NB4 (cell line): Measurements from ENCODE around the gene AFF3.

Source experiments
- DNase-seq: peaks from one replicate; pipeline ENCODE4 v3.0.0; 2010; ENCODE audit warnings: low read depth
- H3K4me3 ChIP-seq: one replicate; pipeline ENCODE4 v1.5.1; 2011; ENCODE audit warnings: mild to moderate bottlenecking, low read depth, low read length, moderate library complexity
- CTCF ChIP-seq: IDR thresholded peaks from one replicate; pipeline ENCODE4 v1.5.1; 2012; ENCODE audit warnings: low read depth, low read length
- MYC ChIP-seq: IDR thresholded peaks from 2 replicates; pipeline ENCODE4 v1.6.1; 2011; ENCODE audit warnings: low read depth, low read length
- POLR2A ChIP-seq: IDR thresholded peaks from 2 replicates; pipeline ENCODE4 v1.6.1; 2011; ENCODE audit warnings: mild to moderate bottlenecking; ENCODE audit not compliant: insufficient read length; ENCODE audit errors: extremely low read depth
- TF ChIP-seq, protein P1 (sequence below): IDR thresholded peaks from 2 replicates; pipeline ENCODE4 v1.6.1; 2011; ENCODE audit warnings: low read depth, low read length

The AFF3 gene

GRCh38 chr2:99926986-99927385 lies 215.4 kb downstream of the AFF3 start:
- no peak for DNase-seq
- no peak overlapping the region for H3K4me3 ChIP-seq
- TF ChIP-seq, protein P1, sequence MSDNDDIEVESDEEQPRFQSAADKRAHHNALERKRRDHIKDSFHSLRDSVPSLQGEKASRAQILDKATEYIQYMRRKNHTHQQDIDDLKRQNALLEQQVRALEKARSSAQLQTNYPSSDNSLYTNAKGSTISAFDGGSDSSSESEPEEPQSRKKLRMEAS, result no peak
- no peak for TF ChIP-seq CTCF
- no peak for TF ChIP-seq MYC
- TF ChIP-seq POLR2A, result no peak

DNA sequence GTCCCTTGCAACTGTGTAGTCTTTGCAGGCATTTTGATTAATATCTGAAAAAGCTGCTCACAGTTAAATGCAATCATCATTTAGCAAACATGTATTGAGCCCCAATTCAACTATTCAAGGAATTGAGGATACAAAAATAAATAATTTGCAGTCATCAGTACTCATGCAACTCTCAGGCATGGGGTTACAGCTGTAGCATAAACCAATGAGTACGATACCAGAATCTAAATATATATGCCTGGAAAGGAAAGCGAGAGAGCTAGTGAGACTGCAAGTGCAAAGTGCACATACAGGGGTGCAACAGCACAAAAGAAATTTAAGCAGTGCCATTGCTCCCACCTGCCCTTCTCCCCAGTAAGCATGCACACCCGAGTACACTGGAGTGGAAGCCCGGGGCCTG lies 216.4 kb downstream of the AFF3 start:
- no peak for DNase-seq
- no peak for TF ChIP-seq MYC
- no peak for TF ChIP-seq POLR2A
- TF ChIP-seq, protein P1, result no peak
- no peak for TF ChIP-seq CTCF
- no peak overlapping the region for H3K4me3 ChIP-seq

- H3K4me3 ChIP-seq, result no peak overlapping the region
- no peak for DNase-seq
- TF ChIP-seq MYC (no peak), POLR2A (no peak), CTCF (no peak)
- TF ChIP-seq, protein P1, result no peak
Observed at GRCh38 chr2:99922664-99923063, 219.7 kb downstream of the AFF3 start.

DNA sequence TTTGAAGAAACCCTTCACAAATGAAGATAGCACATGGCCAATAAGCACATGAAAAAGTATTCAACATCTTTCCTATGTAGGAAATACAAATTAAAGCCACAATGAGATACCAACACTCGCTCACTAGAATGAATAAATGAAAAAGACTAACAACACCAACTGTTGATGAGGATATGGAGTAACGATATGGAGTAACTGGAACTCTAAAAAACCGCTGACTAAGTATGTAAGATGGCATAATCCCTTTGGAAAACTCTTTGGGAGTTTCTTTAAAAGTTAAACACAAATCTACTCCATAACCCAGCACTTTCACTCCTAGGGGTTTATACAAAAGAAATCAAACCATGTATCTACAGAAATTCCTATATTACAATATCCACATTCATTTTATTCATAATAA lies 220.5 kb downstream of the AFF3 start:
- DNase-seq, result no peak
- H3K4me3 ChIP-seq, result no peak overlapping the region
- TF ChIP-seq MYC (no peak), POLR2A (no peak), CTCF (no peak)
- TF ChIP-seq, protein P1, result no peak

DNA sequence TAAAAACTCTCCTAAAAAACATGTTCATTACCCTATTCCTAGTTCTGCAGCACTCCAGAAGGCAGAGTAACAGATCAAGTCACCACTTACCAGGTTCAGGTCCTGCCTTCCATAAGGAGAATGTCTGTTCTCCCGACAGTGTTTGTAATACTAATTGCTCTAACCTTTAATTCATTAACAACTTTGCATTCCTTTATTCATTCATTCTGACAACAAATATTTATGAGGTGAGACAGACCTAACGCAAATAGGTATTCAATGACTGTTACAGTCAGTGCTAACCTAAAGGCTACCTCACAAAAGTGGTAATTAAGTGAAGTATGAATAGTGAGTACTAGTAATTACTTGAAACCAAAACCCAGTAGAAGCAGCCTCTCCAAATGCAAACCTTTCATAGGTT lies 224.0 kb downstream of the AFF3 start:
- DNase-seq, result no peak
- H3K4me3 ChIP-seq, result no peak overlapping the region
- TF ChIP-seq CTCF, result no peak
- TF ChIP-seq, protein P1, result no peak
- TF ChIP-seq MYC, result no peak
- TF ChIP-seq POLR2A, result no peak

DNA sequence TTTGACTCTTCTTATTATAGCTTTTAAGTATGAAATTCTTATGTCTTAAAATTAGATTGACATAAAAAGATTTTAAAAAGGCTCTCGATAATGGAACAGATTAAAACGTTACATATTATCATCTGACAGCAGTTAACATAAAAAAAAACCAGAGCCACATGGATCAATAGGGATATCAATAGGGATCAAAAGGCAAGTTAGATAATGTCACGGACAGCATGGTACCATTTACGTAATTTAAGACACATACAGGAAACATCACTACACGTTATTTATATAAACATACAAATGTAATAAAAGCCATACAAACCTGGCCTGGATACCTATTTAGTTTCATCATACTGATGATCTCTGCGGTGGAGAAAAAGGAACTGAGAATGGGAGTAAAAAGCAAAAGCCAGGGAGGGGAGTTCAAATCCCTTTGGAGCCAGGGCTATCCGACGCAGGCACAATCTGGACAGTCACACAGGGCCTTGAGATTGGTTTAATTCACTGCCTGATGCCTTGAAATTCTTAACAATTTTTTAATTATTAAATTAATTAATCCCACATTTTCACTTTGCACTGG lies 227.2 kb downstream of the AFF3 start:
- no peak for DNase-seq
- no peak overlapping the region for H3K4me3 ChIP-seq
- TF ChIP-seq, protein P1, result no peak
- no peak for TF ChIP-seq POLR2A
- TF ChIP-seq CTCF, result no peak
- no peak for TF ChIP-seq MYC
